Eye (tissue), 1 donor: ENCODE measurements around the gene CASKIN1.
A peak's percentile ranks its signal among the peaks of the same experiment; 100 is the strongest.
"Not testable (repeated sequence)": the region's sequence is repeated elsewhere in the genome, so short reads cannot be mapped to it uniquely, and the experiment has no call there.

Experiments used
- DNase-seq: peaks from one replicate; pipeline ENCODE4 v3.0.0-alpha.2; 2015

The CASKIN1 gene

GRCh38 chr16:2196162-2196980 is at the start of gene CASKIN1:
TSS of gene CASKIN1 (minus strand) at chr16:2196605. CDS start at chr16:2196432, 173 bp downstream.
- DNase-seq: peak; percentile 46

- DNase-seq: no peak
These were observed 48.8 kb upstream of the CASKIN1 start for GRCh38 chr16:2244926-2245795.

- no peak for DNase-seq
These were observed 47.9 kb upstream of the CASKIN1 start for GRCh38 chr16:2244301-2244700.

- no peak for DNase-seq
These were observed 47.4 kb upstream of the CASKIN1 start for GRCh38 chr16:2243781-2244180.

GRCh38 chr16:2243031-2243528 is 46.7 kb upstream of the CASKIN1 start:
- no peak for DNase-seq

GRCh38 chr16:2242598-2242997 is 46.2 kb upstream of the CASKIN1 start:
- no peak for DNase-seq

GRCh38 chr16:2240331-2240730 is 43.9 kb upstream of the CASKIN1 start:
- not testable (repeated sequence) for DNase-seq

GRCh38 chr16:2238838-2239675 is 42.7 kb upstream of the CASKIN1 start:
- DNase-seq: no peak

- DNase-seq: no peak
These were observed 41.9 kb upstream of the CASKIN1 start for GRCh38 chr16:2238150-2238837.

- DNase-seq: peak; percentile 35
These were observed 41.2 kb upstream of the CASKIN1 start for GRCh38 chr16:2237493-2238149.

- DNase-seq: no peak
These were observed 40.7 kb upstream of the CASKIN1 start for GRCh38 chr16:2237102-2237482.

GRCh38 chr16:2236337-2237101 is 40.1 kb upstream of the CASKIN1 start, which contains the start of gene DNASE1L2:
TSS of gene DNASE1L2 (plus strand) at chr16:2236444. CDS start at chr16:2236817, 373 bp downstream.
- peak; percentile 66 for DNase-seq

GRCh38 chr16:2235695-2236336 is 39.4 kb upstream of the CASKIN1 start:
- no peak for DNase-seq

GRCh38 chr16:2235234-2235651 is 38.8 kb upstream of the CASKIN1 start:
- DNase-seq: no peak

GRCh38 chr16:2234813-2235170 is 38.4 kb upstream of the CASKIN1 start:
- DNase-seq: no peak

- no peak for DNase-seq
These were observed 37.7 kb upstream of the CASKIN1 start for GRCh38 chr16:2233872-2234812.

GRCh38 chr16:2233046-2233775 is 36.8 kb upstream of the CASKIN1 start:
- no peak for DNase-seq
